ENCODE measurements around the gene NMNAT2. TPM values are rescaled to one million over a fixed set of nuclear protein-coding genes. Genes with fewer than 3 reads are reported as not detected.

The NMNAT2 gene
- total and polyA plus RNA-seq, 2 of the 13 experiments (the other 11 are each of a cell fraction or from before 2014, with no cell fraction given), result not detected

- ChIA-PET CTCF (ENCODE audit: low intra/inter-chr PET ratio, low total read pairs) (no interaction called here), POLR2A (no interaction called here)
- FAIRE-seq (no peak), DNase-seq (ENCODE audit: low spot score) (no peak), ATAC-seq (no peak; the same call in 2 of the 3 replicates)
- Histone ChIP-seq H3K27ac (ENCODE audit: extremely low read length, insufficient read depth, low read length) (no peak overlapping the region), H3K36me3 (replicated peaks in 1 of 2; ENCODE audit: control insufficient read depth in 1 of 2, insufficient read depth in 2 of 2, low read length in 2 of 2) (no peaks in the 10 kb centered on the region), H3K4me1 (ENCODE audit: insufficient read depth, low read length) (no peaks in the 10 kb centered on the region), H2AFZ (ENCODE audit: low read length) (no peak overlapping the region), H3K4me3 (replicated peaks in 1 of 3; ENCODE audit: insufficient read depth in 1 of 3, low read depth in 2 of 3, low read length in 3 of 3) (no peak overlapping the region), H3K27me3 (ENCODE audit: control insufficient read depth in 1 of 2, insufficient read depth in 2 of 2, low read length in 2 of 2) (peaks cover 4 to 27% of the 10 kb centered on the region in 2 experiments; a peak in 3 of 5 replicates), H3K79me2 (ENCODE audit: insufficient read depth, low read length) (no peaks in the 10 kb centered on the region), H3K9ac (ENCODE audit: insufficient read depth, low read depth, low read length) (no peak overlapping the region), H3K4me2 (ENCODE audit: low read depth, low read length) (no peak overlapping the region), H3K9me3 (ENCODE audit: low read length) (no peaks in the 10 kb centered on the region), H4K20me1 (ENCODE audit: insufficient read depth, low read length) (no peaks in the 10 kb centered on the region)
- intact Hi-C loops (cut with micrococcal nuclease; ENCODE audit: unreplicated experiment), result no loop called here
- TF ChIP-seq BATF2 (CRISPR knock-in tag; IDR thresholded peaks at IDR 0.05) (no peak), ZMAT3 (CRISPR knock-in tag; conservative IDR thresholded peaks at IDR 0.05) (no peak), ZNF558 (CRISPR knock-in tag; IDR thresholded peaks at IDR 0.05; ENCODE audit: borderline replicate concordance) (no peak), ZNF672 (CRISPR knock-in tag; IDR thresholded peaks at IDR 0.05) (no peak), MEF2D (CRISPR knock-in tag; IDR thresholded peaks at IDR 0.05) (no peak), SYNCRIP (IDR thresholded peaks at IDR 0.05; ENCODE audit: insufficient read depth, low read depth, low read length) (no peak), ZNF337 (CRISPR knock-in tag; IDR thresholded peaks at IDR 0.05; ENCODE audit: borderline replicate concordance, low read depth) (no peak), BCL6 (CRISPR knock-in tag; IDR thresholded peaks at IDR 0.05) (no peak), SPEN (CRISPR knock-in tag; IDR thresholded peaks at IDR 0.05; ENCODE audit: low read depth) (no peak), CEBPB (IDR thresholded peaks at IDR 0.05; ENCODE audit: borderline replicate concordance, low read depth, low read length) (no peak), NBN (conservative IDR thresholded peaks at IDR 0.05) (no peak)
- no TSS peak for BruUV-seq (replicated peaks)
- 19% methylated on average over 4 of the region's 5 CpGs for WGBS (ENCODE audit: low lambda C conversion rate)
- in situ Hi-C loops (cut with HindIII; ENCODE audit: extremely low pct_ligation_motif_present, low pct_unique_long_range_greater_than_20kb), result loop anchor here (25.0 kb wide), 1 partner anchor 275 kb away; no protein-coding TSS in a partner anchor
These were observed 130.9 kb downstream of the NMNAT2 start for GRCh38 chr1:183287191-183287675.

Data from HepG2 (cell line).